ENCODE data around the gene FANCL. TPM values are rescaled to one million over a fixed set of nuclear protein-coding genes. Genes with fewer than 3 reads are reported as not detected.
"Not testable (repeated sequence)": the region's sequence is repeated elsewhere in the genome, so short reads cannot be mapped to it uniquely, and the experiment has no call there.

The FANCL gene
- total RNA-seq, 1 donor from 2014 or later, result 3.2 TPM

DNA sequence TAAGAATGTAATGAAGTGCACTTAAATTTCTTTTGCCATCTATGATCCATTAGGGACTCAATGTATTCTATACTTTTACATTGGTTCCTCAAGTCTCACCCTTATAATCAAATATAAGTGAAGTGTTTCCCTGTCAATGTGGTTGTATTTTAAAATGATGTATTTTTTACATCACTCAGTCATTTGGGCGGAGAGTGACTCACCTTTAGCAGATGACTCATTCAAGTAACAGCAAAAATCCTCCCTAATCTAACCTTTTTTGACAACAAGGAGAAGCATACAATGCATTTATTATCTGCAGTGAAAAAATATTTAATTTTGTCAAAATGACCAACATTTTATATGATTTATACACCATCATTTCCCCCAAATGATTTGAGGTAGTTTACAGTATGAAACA is 94.4 kb downstream of the FANCL start:
- no peak for DNase-seq (ENCODE audit: low spot score in 2 of 2)
- intact Hi-C loops (cut with DNase I), result no loop called here
- Histone ChIP-seq H3K9me3 (no peaks in the 10 kb centered on the region), H3K27ac (no peak overlapping the region), H3K36me3 (peaks cover 0 to 3% of the 10 kb centered on the region in 2 donors), H3K27me3 (no peaks in the 10 kb centered on the region), H3K4me1 (no peaks in the 10 kb centered on the region), H3K4me3 (no peak overlapping the region)
- TF ChIP-seq, protein P1, sequence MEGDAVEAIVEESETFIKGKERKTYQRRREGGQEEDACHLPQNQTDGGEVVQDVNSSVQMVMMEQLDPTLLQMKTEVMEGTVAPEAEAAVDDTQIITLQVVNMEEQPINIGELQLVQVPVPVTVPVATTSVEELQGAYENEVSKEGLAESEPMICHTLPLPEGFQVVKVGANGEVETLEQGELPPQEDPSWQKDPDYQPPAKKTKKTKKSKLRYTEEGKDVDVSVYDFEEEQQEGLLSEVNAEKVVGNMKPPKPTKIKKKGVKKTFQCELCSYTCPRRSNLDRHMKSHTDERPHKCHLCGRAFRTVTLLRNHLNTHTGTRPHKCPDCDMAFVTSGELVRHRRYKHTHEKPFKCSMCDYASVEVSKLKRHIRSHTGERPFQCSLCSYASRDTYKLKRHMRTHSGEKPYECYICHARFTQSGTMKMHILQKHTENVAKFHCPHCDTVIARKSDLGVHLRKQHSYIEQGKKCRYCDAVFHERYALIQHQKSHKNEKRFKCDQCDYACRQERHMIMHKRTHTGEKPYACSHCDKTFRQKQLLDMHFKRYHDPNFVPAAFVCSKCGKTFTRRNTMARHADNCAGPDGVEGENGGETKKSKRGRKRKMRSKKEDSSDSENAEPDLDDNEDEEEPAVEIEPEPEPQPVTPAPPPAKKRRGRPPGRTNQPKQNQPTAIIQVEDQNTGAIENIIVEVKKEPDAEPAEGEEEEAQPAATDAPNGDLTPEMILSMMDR (IDR thresholded peaks at IDR 0.05), result no peak

DNA sequence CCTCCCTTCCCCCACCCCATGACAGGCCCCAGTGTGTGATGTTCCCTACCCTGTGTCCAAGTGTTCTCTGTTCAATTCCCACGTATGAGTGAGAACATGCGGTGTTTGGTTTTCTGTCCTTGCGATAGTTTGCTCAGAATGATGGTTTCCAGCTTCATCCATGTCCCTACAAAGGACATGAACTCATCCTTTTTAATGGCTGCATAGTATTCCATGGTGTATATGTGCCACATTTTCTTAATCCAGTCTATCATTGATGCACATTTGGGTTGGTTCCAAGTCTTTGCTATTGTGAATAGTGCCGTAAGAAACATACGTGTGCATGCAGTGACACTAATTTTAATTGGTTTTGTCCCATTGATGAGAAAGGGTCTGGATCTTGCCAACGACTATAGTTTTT is 95.4 kb downstream of the FANCL start:
- H3K4me1 ChIP-seq; H3K9me3 ChIP-seq; H3K36me3 ChIP-seq; H3K27ac ChIP-seq; intact Hi-C loops (cut with DNase I); DNase-seq (ENCODE audit: low spot score in 2 of 2); H3K27me3 ChIP-seq; H3K4me3 ChIP-seq: not testable (repeated sequence)

DNA sequence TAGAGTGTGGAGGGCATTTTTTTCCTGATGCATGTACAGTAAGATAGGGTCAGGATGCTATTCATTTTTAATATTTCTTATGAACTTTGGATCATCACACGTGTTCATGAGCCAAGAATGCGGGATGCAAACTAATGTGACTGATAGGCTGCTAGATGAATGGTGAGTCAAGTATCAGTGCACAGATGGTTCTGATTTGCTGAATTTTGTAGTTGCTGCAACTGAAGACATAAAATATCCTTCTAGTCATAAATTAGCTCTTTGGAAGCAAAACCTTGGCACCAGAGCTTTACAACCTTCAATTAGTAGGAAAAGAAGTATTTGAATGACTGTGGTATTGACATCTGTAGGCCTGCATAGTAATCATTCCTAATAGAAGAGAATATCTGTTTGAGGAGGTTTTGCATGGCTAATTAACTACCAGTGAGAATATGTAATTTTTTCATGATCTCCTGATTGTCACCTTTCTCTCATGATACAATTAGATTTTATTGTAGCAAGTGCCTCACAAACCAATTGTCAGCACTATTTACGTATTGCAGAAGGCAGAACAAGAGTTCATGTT is 100.5 kb downstream of the FANCL start:
- H3K36me3 ChIP-seq, result peaks cover 0 to 3% of the 10 kb centered on the region in 2 donors
- DNase-seq (ENCODE audit: low spot score in 2 of 2), result no peak
- H3K4me1 ChIP-seq, result no peaks in the 10 kb centered on the region
- H3K9me3 ChIP-seq, result no peaks in the 10 kb centered on the region
- no peaks in the 10 kb centered on the region for H3K27me3 ChIP-seq
- intact Hi-C loops (cut with DNase I), result no loop called here
- H3K4me3 ChIP-seq, result no peak overlapping the region
- no peak overlapping the region for H3K27ac ChIP-seq
- TF ChIP-seq, protein P1 (IDR thresholded peaks at IDR 0.05), result no peak

GRCh38 chr2:58138396-58139030 is 102.6 kb downstream of the FANCL start:
- Histone ChIP-seq H3K36me3 (peaks cover 0 to 2% of the 10 kb centered on the region in 2 donors), H3K27me3 (no peaks in the 10 kb centered on the region), H3K4me3 (no peak overlapping the region), H3K4me1 (no peaks in the 10 kb centered on the region), H3K9me3 (no peaks in the 10 kb centered on the region), H3K27ac (no peak overlapping the region)
- intact Hi-C loops (cut with DNase I), result no loop called here
- no peak for DNase-seq (ENCODE audit: low spot score in 2 of 2)
- TF ChIP-seq, protein P1 (IDR thresholded peaks at IDR 0.05), result no peak

DNA sequence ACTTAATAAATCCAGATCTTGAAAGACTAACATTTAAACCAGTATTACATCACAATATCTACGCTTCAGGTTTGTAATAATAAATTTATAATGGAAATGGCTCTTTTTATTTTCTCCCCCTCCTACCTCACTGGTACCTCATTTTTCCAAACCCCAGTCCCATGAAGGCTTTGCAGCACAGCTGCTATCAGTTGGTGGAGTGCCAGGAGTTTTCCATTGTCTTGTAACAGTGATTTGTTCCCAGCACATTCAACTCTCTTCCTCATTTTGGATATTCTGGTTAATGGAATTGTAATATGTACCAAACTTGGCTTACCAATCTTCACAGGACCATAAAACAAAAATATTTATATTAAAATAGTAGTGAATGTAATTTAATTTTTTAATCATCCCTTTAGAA is 103.3 kb downstream of the FANCL start:
- H3K9me3 ChIP-seq, result no peaks in the 10 kb centered on the region
- no peaks in the 10 kb centered on the region for H3K27me3 ChIP-seq
- no peak overlapping the region for H3K27ac ChIP-seq

GRCh38 chr2:58137221-58137620 is 103.9 kb downstream of the FANCL start:
- DNase-seq (ENCODE audit: low spot score in 2 of 2), result no peak
- Histone ChIP-seq H3K27me3 (no peaks in the 10 kb centered on the region), H3K27ac (no peak overlapping the region), H3K4me1 (no peaks in the 10 kb centered on the region), H3K36me3 (no peaks in the 10 kb centered on the region), H3K4me3 (no peak overlapping the region), H3K9me3 (no peaks in the 10 kb centered on the region)
- intact Hi-C loops (cut with DNase I), result no loop called here
- TF ChIP-seq, protein P1 (IDR thresholded peaks at IDR 0.05), result no peak

More for the DNA sequence above, 103.3 kb downstream of the FANCL start:
- Histone ChIP-seq H3K4me1 (no peaks in the 10 kb centered on the region), H3K36me3 (no peaks in the 10 kb centered on the region), H3K4me3 (no peak overlapping the region)
- DNase-seq (ENCODE audit: low spot score in 2 of 2), result no peak
- TF ChIP-seq, protein P1 (IDR thresholded peaks at IDR 0.05), result no peak
- intact Hi-C loops (cut with DNase I), result no loop called here

Measured in ascending aorta (tissue), 2 donors.